GM18951 (cell line): ENCODE data around the gene UBA7.
A peak's percentile ranks its signal among the peaks of the same experiment; 100 is the strongest.

Source experiments
- POLR2A ChIP-seq: IDR thresholded peaks from 4 replicates; pipeline ENCODE4 v1.6.1; 2011; ENCODE audit warnings: mild to moderate bottlenecking; ENCODE audit not compliant: insufficient read length, insufficient read depth; ENCODE audit errors: extremely low read depth
- in situ Hi-C: fragments of 300-500 bp; cut with MboI; formaldehyde crosslinking; loops from one replicate; pipeline ENCODE4 v1.12.0; 2022; ENCODE audit warnings: low sequenced_read_pairs, mixed read lengths, inconsistent platforms; ENCODE audit not compliant: unreplicated experiment

Gene UBA7, protein sequence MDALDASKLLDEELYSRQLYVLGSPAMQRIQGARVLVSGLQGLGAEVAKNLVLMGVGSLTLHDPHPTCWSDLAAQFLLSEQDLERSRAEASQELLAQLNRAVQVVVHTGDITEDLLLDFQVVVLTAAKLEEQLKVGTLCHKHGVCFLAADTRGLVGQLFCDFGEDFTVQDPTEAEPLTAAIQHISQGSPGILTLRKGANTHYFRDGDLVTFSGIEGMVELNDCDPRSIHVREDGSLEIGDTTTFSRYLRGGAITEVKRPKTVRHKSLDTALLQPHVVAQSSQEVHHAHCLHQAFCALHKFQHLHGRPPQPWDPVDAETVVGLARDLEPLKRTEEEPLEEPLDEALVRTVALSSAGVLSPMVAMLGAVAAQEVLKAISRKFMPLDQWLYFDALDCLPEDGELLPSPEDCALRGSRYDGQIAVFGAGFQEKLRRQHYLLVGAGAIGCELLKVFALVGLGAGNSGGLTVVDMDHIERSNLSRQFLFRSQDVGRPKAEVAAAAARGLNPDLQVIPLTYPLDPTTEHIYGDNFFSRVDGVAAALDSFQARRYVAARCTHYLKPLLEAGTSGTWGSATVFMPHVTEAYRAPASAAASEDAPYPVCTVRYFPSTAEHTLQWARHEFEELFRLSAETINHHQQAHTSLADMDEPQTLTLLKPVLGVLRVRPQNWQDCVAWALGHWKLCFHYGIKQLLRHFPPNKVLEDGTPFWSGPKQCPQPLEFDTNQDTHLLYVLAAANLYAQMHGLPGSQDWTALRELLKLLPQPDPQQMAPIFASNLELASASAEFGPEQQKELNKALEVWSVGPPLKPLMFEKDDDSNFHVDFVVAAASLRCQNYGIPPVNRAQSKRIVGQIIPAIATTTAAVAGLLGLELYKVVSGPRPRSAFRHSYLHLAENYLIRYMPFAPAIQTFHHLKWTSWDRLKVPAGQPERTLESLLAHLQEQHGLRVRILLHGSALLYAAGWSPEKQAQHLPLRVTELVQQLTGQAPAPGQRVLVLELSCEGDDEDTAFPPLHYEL

DNA sequence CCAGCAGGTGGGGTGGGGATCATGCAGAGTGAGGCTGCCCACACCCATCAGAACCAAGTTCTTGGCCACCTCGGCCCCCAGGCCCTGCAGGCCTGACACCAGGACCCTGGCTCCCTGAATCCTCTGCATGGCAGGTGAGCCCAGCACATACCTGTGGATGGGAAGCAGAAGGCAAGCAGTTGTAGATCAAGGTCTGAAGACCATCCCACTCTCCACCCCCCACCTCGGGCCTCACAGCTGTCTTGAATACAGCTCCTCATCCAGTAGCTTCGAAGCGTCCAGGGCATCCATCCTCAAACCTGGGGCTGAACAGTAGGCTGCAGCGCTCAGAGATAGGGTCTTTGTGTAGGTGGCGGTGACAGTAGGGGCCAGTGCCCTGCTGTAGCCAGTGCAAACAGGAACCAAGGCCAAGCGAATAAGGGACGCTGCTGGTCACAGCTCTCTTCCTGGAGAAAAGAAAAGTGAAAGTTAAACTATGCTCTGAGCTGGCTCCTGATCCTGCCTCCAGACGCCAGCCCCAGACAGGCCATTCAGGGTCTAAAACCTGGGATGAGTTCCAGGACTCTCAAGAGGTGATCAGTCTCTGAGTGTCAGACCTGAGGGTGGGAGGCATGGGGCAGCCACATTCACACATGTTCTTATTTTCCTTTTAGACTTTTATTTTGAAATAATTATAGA, at the start of gene UBA7:
Gene UBA7, minus strand, starts transcription at position 457 of the 678 bp plus-strand sequence. Its CDS starts 166 bp downstream, at position 291.
- in situ Hi-C loops = no loop called here

DNA sequence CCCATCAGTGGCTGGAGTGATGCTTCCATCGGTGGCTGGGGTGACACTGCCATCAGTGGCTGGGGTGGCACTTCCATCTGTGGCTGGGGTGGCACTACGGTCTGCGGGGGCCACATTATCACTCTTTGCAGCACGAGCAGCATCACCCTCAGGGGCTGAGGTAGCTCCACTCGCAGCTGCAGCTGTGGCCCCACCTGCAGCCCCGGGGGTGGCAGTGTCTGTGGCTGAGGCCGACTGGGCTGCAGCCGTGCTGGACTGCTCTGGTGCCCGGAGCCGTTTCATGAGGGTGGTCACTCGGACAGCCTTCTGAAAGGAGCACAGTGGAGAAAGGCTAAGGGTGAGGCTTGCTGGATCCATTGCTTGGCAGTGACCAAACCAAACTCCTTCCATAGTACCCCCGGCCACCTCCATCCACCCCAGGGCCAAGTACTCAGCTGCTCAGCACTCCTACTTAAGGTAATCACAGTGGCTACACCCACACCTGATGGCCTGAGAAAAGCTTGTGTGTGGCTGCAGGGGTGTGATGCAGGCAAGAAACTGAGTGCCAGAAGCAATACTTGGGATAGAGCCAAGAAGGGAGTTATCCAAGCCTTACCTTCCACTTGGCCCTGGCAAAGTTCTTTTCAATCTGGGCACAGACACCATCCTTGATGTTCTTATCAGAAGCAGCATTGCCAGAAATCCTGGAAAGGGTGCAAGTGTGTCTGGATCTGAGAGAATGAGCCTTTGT, 46.0 kb upstream of the UBA7 start:
- no peak for TF ChIP-seq POLR2A
- in situ Hi-C loops = no loop called here

More for the DNA sequence above, at the start of gene UBA7:
- peak; percentile 59 for TF ChIP-seq POLR2A

DNA sequence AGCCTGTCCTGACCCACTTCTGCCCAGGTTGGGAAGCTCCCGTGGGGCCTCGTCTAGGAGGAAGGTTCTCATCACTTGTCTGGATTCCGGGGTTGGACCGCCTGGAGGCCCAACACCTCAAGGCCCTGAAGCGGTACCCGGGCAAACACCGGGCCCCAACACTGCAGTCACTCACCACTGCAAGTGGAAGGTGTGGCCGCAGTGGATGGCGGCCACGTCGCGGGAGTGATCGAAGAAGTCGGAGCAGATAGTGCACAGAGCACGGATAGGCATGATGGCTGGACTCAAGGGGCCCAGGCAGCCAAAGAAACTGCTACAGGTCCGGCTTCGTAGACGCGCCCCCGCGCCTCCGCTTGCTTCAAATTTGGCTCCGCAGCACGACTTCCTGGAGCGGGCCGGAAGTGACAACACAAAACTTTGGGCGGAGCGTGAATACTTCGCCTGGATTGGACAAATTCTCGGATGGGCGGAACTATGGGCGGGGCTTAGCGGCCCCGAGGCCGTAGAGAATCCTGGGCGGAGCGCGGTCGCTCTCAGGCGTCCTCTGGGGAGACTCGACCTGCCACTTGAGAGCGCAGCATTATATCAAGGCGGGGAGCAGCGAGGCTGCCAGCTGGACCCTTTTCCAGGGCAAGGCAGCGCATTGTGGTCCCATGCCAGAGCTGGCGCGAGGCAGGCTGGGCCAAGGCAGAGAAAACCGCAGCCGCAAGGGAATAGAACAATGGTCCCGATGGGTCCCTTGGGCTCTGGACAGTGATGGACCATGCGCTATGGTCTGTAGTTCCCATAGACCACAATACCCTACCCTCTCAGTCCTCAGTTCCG, 42.6 kb upstream of the UBA7 start, which contains the start of gene TRAIP:
Gene TRAIP, minus strand, starts transcription at position 384 of the 825 bp plus-strand sequence. Its CDS starts 111 bp downstream, at position 273.
- TF ChIP-seq POLR2A = peak; percentile 79
- in situ Hi-C loops = no loop called here

DNA sequence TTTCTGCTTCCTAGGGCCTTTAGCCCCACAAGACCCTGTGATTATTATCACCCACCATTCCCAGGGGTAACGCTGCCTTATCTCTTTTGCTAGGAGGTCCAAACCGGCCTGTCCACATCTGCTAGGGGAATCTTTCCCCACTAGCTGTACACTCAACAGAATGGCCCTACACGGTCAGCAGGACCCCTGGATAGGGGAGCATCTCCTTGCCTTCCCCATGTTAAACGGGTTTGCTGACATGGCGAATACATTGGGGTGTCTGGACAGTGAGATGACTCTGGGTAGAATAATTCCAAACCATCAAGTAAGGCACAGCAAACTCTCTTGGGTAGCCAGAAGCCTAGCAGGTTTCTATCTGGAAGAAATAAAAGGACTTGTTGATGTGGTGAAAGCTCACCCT, 41.9 kb upstream of the UBA7 start:
- in situ Hi-C loops = no loop called here
- no peak for TF ChIP-seq POLR2A

DNA sequence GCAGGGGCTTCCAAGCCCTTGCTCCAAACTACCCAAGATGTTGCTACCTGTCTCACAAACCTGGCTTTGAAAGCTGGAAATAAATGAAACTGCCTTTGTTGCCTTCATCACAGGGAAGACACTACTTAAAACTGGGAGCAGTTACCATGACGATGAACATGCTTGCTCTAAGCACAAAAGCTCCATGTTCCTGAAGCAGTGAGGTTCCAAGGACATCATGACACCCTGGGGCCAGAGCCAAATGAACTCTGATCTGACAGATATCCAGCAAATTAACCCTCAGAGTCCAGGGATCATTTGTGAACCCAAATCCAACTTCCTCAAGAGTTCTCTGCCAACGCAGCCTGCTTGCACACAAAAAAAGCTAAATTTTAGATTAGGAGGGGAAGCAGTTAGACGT, 31.9 kb upstream of the UBA7 start:
- no peak for TF ChIP-seq POLR2A
- in situ Hi-C loops = no loop called here

DNA sequence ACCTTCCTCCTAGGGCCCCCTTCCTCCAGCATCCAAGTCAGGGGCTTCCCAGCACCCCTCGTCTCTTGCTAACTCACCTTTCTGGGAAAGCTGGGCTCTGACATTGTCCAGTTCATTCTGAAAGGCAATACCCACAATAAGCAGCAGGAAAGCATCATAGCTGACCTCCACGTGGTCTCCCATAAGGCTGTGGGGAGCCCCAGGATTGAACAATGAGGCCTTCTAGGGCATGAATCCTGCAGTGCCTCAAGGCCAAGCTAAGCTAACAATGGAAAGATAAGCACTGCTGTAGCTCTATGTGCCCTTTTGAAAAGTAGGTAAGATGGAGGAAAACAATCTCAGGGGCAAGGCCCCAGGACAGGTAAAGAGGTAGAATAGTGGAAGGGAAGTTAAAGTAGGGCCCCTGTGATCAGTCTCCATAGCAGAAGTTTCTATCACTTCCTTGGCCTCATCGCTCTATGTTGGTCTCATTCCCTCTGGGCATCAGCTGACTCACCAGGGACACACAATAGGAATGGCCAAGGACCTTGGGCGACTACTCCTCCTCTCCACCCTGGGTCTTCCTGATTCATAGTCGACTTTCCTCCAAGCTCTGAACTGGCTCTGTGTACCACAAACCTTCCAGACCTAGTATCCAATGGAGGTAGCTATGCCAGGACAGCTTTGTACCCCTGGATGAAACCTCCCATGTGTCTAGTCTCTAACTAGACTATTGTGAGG, 30.9 kb upstream of the UBA7 start:
- in situ Hi-C loops = no loop called here
- no peak for TF ChIP-seq POLR2A

DNA sequence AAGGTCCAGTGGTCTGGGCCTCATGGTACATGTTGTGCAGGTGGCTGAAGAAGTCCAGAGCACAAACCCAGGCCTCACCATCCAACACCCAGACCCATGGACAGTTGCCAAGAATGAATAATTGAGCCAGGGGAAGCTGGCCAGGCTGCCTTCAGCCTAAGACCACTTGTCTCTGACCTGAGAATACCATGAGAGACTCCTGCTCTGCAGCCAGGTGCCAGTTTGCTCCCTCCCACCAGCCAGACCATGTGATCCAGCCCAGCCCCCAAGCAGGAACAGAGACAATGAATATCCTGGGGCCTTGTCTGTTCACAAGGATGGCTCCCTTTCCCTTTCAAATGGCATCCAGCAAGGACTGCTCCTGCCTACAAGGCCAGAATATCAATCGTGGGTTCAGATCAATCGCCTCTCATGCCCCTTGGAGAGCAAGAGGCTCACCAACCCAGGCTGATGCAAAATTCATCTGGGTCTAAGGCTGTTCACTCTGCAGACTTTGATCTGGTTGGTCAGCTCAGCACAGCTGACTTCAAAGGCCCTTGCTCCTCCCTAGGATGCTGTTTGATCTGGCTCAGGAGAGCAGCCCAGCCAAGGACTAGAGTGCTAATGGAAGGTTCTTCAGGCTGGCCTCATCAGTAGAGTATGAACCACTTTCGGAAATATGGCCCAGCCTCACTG, 29.2 kb upstream of the UBA7 start:
- in situ Hi-C loops = no loop called here
- TF ChIP-seq POLR2A = no peak

DNA sequence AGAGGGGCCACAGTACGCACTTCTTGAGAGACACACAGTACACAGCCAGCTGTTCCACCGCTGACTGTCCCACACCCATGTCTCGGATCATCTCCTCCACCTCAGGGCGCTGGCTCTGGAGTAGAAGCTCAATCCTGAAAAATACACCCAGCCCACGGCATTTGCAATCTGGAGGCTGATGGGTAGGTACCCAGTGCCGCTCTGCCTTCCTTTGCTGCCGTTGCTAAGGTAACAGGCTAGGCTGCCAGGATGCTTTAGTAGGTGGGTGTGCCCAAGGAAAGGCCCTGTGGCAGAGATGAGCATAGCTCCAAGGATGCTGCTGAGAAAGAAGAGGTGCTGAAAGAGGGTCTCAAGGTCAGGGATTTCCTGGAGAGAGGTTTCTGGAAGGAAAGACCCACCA, 28.1 kb upstream of the UBA7 start:
- in situ Hi-C loops = no loop called here
- no peak for TF ChIP-seq POLR2A

DNA sequence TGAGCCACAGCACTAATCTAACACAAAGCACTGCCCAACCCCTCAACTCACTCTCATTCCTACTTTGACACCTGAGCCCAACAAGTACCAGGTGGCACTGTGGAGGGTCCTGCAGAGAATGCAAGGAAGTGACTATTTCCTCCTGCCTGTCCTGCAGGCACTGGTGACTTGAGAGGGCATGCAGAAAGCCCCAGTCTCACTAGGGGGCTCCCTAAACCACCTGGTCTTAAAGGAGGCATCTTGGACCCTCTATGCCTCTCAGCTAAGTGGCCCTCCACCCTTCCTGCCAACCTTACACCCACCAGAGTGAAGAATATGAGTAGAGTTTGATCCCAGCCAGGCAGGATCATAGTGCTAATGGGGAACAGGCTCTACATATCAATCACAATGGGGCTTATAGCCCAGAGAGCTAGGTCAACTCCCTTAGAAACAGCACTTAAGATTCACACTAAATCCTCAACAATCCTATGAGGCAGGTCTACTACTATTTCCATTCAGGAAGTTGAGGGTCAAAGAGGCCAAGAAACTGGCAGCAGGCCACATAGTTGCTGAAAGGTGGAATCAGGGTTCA, 27.5 kb upstream of the UBA7 start:
- in situ Hi-C loops = no loop called here
- no peak for TF ChIP-seq POLR2A

DNA sequence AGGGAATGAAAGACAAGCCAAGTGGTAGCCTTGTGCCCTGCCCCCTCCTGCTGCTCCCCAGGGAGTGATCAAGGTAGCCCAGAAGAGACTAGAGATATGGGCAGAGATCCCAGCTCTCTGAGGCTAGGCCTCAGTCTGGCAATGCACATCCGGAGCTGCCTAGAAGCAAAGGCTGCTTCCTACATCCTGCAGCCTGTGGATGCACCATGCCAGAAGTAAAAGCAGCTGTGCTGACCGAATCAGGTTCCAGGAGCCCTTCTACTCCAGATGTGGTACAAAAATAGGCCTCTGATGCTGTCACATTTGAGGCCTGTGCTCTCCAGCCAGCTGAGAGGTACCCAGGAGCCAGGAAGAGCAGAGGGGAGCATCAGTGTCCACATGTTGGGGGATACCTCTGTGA, 26.6 kb upstream of the UBA7 start:
- in situ Hi-C loops = no loop called here
- TF ChIP-seq POLR2A = no peak
